SJCRH30 (cell line): ENCODE results near the gene ANKS1A. TPM values are rescaled to one million over a fixed set of nuclear protein-coding genes. Genes with fewer than 3 reads are reported as not detected.

ENCODE experiments used
- DNase-seq, 2 experiments: peaks; one replicate each; pipeline ENCODE4 v3.0.0-alpha.2; 2015 to 2020
- H3K27ac ChIP-seq: fragments of 250-450 bp; sonication (Bioruptor Pico); 2 replicates; pipeline ENCODE4 v1.5.1; 2020; ENCODE audit warnings: mild to moderate bottlenecking, moderate library complexity
- H3K27me3 ChIP-seq: fragments of 250-450 bp; sonication (Bioruptor Pico); 2 replicates; pipeline ENCODE4 v1.5.1; 2020; ENCODE audit warnings: mild to moderate bottlenecking, moderate library complexity
- H3K36me3 ChIP-seq: fragments of 250-450 bp; sonication (Bioruptor Pico); 2 replicates; pipeline ENCODE4 v1.5.1; 2020; ENCODE audit warnings: mild to moderate bottlenecking, moderate library complexity
- H3K4me1 ChIP-seq: fragments of 250-450 bp; sonication (Bioruptor Pico); 2 replicates; pipeline ENCODE4 v1.5.1; 2020; ENCODE audit warnings: mild to moderate bottlenecking, moderate library complexity
- H3K4me3 ChIP-seq: fragments of 250-450 bp; sonication (Bioruptor Pico); 2 replicates; pipeline ENCODE4 v1.5.1; 2020; ENCODE audit warnings: mild to moderate bottlenecking, moderate library complexity
- H3K9me3 ChIP-seq: fragments of 250-450 bp; sonication (Bioruptor Pico); replicated peaks from 2 replicates; pipeline ENCODE4 v1.5.1; 2020; ENCODE audit warnings: mild to moderate bottlenecking, moderate library complexity
- total RNA-seq: library from RNA; depleted of rRNA; stranded (reverse); fragments of >200 nt; shearing (Covaris generic); gene quantifications from 2 replicates; pipeline ENCODE4 v1.2.3, GENCODE V29; 2014

The ANKS1A gene
- total RNA-seq, 1 experiment from 2014 or later = 18.2 TPM

DNA sequence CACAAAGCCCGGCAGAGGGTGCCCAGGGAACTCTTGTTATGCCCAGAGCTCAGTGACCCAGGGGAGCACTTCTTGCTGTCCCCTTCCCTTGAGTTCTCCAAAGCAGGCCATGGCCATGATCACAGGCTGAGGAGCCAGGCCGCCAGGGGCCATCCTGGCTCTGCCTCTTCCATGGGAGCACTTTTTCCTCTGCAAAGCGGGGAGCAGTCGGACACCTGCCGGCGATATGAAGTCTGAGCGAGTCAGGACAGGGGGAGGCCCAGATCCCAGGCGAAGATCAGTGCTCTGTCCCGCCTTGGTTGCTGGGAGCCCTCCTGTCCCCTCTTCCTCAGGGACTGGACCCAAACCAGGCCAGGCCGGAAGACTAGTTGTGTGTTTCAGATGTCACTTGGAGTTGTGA, 184.2 kb downstream of the ANKS1A start:
- H3K36me3 ChIP-seq = peaks cover 11% of the 10 kb centered on the region

GRCh38 chr6:35073766-35074471, 184.9 kb downstream of the ANKS1A start:
- DNase-seq = no peak
- Histone ChIP-seq H3K36me3 (peaks cover 11% of the 10 kb centered on the region), H3K9me3 (no peaks in the 10 kb centered on the region), H3K27ac (no peak overlapping the region), H3K27me3 (no peaks in the 10 kb centered on the region), H3K4me3 (no peak overlapping the region), H3K4me1 (no peaks in the 10 kb centered on the region)

More for the DNA sequence above, 184.2 kb downstream of the ANKS1A start:
- Histone ChIP-seq H3K27me3 (no peaks in the 10 kb centered on the region), H3K4me1 (no peaks in the 10 kb centered on the region), H3K4me3 (no peak overlapping the region), H3K9me3 (no peaks in the 10 kb centered on the region), H3K27ac (no peak overlapping the region)
- no peak for DNase-seq

DNA sequence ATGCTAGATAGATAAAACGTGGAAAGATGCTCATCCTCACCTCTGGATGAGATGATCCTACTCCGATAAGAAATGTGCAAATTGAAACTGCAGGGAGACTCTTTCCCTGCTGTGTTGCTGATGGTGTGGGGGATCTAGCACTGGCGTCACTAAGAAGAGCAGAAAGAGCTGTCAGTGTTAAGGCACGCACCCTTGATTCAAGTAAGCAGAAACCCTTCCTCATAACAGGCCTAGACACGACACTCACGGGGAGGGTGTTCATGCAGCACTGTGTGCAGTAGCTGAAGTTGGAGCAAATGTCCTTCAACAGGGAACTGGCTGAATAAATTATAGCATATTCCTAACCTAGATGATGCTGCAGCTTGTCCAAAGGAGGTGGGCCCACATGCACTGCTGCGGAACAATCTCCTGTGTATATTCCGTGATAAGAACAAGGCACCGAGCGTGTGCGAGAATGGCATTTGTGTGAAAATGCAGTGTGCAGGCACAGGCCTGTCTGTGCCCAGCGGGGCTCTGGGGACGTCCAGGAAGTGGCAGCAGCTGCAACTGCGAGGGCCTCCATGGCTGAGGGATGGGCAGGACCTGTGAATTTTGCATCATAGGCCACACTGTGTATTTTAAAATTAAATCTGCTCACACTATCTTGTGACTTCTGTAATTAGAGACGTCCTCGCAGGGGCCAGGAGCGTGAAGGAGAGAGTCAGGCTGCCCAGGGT, 188.1 kb downstream of the ANKS1A start:
- peaks cover 15% of the 10 kb centered on the region for H3K36me3 ChIP-seq
- H3K9me3 ChIP-seq = no peaks in the 10 kb centered on the region
- no peak overlapping the region for H3K4me3 ChIP-seq
- H3K27me3 ChIP-seq = no peaks in the 10 kb centered on the region
- no peaks in the 10 kb centered on the region for H3K4me1 ChIP-seq
- no peak for DNase-seq
- no peak overlapping the region for H3K27ac ChIP-seq

DNA sequence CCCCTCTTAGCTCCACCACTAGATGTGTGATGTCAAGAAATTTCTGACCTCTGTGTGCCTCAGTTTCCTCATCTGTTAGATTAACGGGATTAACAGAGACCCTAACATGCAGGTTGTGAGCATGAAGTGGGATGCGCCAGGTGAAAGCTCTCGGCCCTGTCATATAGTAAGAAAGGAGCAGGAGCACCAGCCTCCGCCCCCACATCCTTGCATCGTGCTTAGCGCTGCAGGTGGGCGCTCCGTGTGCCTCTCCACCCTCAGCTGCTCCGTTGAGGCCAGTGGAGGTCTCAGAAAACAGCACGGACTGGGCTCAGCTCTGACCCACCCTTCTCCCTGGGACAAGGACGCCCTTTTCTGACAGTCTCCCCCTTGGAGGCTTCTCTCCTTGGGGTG, 188.7 kb downstream of the ANKS1A start:
- DNase-seq = no peak
- no peaks in the 10 kb centered on the region for H3K4me1 ChIP-seq
- no peak overlapping the region for H3K27ac ChIP-seq
- no peak overlapping the region for H3K4me3 ChIP-seq
- H3K9me3 ChIP-seq = no peaks in the 10 kb centered on the region
- H3K36me3 ChIP-seq = peaks cover 14% of the 10 kb centered on the region
- no peaks in the 10 kb centered on the region for H3K27me3 ChIP-seq

- no peak for DNase-seq
- Histone ChIP-seq H3K4me3 (no peak overlapping the region), H3K27me3 (no peaks in the 10 kb centered on the region), H3K9me3 (no peaks in the 10 kb centered on the region), H3K4me1 (no peaks in the 10 kb centered on the region), H3K36me3 (peaks cover 11% of the 10 kb centered on the region), H3K27ac (no peak overlapping the region)
These were observed 189.3 kb downstream of the ANKS1A start for GRCh38 chr6:35078226-35078850.

DNA sequence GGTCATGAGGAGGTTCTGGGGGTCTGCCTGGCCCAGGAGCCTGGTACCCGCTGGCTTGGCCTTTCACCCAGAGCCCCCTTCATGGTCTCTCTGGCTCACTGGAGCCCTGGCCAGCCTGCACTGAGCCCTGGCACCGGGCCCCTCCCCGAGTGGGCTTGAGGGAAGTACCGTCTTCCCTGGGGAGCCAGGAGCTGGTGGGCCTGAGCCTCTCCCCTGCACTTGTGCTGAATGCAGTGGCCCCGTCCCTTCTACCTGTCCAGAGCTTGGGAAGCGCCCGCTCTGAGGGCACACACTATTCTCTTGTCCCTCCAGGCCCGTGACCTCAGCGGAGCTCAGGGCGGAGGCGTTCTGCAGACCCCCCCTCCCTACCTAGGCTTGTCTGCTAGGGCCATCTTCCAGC, 189.8 kb downstream of the ANKS1A start:
- no peaks in the 10 kb centered on the region for H3K27me3 ChIP-seq
- no peaks in the 10 kb centered on the region for H3K4me1 ChIP-seq
- H3K9me3 ChIP-seq = no peaks in the 10 kb centered on the region
- no peak for DNase-seq
- H3K36me3 ChIP-seq = peaks cover 7% of the 10 kb centered on the region
- no peak overlapping the region for H3K4me3 ChIP-seq
- H3K27ac ChIP-seq = no peak overlapping the region

- H3K4me3 ChIP-seq = no peak overlapping the region
- no peaks in the 10 kb centered on the region for H3K27me3 ChIP-seq
- H3K27ac ChIP-seq = no peak overlapping the region
- no peak for DNase-seq
- H3K36me3 ChIP-seq = peaks cover 7% of the 10 kb centered on the region
- H3K4me1 ChIP-seq = no peaks in the 10 kb centered on the region
- no peaks in the 10 kb centered on the region for H3K9me3 ChIP-seq
These were observed 190.4 kb downstream of the ANKS1A start for GRCh38 chr6:35079311-35080000.

- H3K27ac ChIP-seq = no peak overlapping the region
- H3K4me3 ChIP-seq = no peak overlapping the region
- no peaks in the 10 kb centered on the region for H3K9me3 ChIP-seq
- H3K36me3 ChIP-seq = peaks cover 7% of the 10 kb centered on the region
- no peaks in the 10 kb centered on the region for H3K27me3 ChIP-seq
- no peaks in the 10 kb centered on the region for H3K4me1 ChIP-seq
- no peak for DNase-seq
These were observed 191.1 kb downstream of the ANKS1A start for GRCh38 chr6:35080016-35080680.

GRCh38 chr6:35080821-35081425, 191.9 kb downstream of the ANKS1A start:
- H3K27ac ChIP-seq = no peak overlapping the region
- no peaks in the 10 kb centered on the region for H3K9me3 ChIP-seq
- no peak for DNase-seq
- peaks cover 7% of the 10 kb centered on the region for H3K36me3 ChIP-seq
- no peak overlapping the region for H3K4me3 ChIP-seq
- H3K27me3 ChIP-seq = no peaks in the 10 kb centered on the region
- H3K4me1 ChIP-seq = no peaks in the 10 kb centered on the region

GRCh38 chr6:35081426-35081851, 192.4 kb downstream of the ANKS1A start:
- Histone ChIP-seq H3K27me3 (no peaks in the 10 kb centered on the region), H3K4me1 (no peaks in the 10 kb centered on the region), H3K27ac (no peak overlapping the region), H3K4me3 (no peak overlapping the region), H3K9me3 (no peaks in the 10 kb centered on the region), H3K36me3 (peaks cover 7% of the 10 kb centered on the region)
- no peak for DNase-seq

DNA sequence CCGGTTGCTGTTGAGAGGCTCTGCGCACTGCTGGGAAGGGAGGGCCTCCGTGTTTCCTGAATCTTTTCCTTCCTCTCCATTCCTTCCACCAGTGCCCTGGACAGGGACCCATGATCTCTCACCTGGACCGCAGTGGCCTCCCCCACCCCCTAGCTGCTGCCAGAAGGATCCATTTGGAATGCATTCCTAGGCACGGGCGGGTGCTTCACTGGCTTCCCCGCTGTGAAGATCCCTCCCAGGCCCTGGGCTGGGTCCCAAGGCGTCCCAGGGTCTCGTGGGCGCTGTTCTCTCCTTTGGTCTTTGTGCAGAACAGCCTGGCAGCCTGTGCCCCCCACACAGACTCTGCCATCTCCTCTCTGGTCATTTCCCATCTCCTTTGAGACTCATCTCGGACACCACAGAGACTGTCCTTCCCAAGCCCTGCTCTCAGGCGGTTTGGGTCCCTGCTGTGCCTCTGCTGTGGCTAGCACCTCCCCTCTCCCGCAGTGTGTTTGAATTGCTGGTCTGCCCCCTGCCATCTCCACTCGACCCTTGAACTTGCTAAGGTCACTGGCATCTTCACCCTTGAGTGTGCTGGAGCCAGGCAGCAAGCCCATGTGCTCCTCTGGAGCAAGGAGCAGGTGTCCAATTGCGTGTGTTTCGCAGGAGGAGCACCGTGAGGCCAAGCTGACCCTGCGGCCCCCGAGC, 193.1 kb downstream of the ANKS1A start:
- Histone ChIP-seq H3K27me3 (no peaks in the 10 kb centered on the region), H3K27ac (no peak overlapping the region), H3K4me1 (no peaks in the 10 kb centered on the region), H3K4me3 (no peak overlapping the region), H3K9me3 (no peaks in the 10 kb centered on the region), H3K36me3 (peaks cover 7% of the 10 kb centered on the region)
- DNase-seq = no peak

DNA sequence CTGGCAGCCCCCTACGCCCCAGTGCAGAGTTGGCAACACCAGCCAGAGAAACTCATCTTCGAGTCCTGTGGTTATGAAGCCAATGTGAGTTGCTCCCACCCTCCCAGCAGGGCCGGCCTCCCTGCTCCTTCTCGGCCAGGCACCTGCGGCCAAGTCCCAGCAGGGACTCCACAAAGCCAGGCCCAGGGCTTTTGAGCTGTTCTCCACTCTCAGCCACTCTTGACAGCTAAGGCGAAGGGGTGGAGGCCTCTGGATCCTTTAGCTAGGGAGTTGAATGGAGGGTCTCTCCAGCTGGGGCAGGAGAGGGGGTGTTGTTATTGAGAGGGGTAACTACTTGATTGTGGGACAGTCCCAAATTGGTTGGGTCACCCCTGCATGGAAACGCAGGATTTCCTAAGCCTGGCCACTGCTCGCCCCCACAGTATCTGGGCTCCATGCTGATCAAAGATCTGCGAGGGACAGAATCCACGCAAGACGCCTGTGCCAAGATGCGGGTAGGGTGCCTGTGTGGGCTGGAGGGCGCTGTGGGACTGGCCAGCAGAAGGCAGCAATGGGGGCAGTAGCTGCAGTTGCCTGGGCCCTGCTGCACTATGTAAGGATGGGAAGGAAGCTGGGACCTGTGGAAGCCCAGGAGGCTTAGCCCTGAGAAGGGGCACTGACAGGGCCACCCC, 193.8 kb downstream of the ANKS1A start:
- no peak overlapping the region for H3K4me3 ChIP-seq
- no peaks in the 10 kb centered on the region for H3K4me1 ChIP-seq
- no peaks in the 10 kb centered on the region for H3K27me3 ChIP-seq
- no peaks in the 10 kb centered on the region for H3K9me3 ChIP-seq
- DNase-seq = no peak
- peaks cover 11% of the 10 kb centered on the region for H3K36me3 ChIP-seq
- H3K27ac ChIP-seq = no peak overlapping the region

DNA sequence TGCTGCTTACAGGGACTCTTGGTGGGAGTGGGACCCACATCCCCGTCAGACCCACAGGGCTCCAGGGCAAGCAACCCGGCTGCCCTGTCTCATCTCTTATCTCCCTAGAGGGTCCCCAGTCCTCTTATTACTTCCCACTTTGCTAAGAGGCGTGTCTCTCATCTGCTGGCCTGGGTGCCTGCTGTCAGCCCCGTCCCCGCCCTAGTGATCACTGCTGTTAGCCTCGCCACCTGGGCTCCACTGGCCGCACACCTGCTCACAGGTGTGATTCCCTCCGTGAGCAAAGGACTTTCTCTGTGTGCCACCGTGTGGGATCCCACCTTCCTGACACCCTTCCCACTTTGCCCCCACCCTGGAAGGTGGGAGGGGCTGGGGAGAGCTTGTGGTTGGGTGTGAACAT, 194.5 kb downstream of the ANKS1A start:
- Histone ChIP-seq H3K4me3 (no peak overlapping the region), H3K36me3 (peaks cover 12% of the 10 kb centered on the region)
- no peak for DNase-seq

More for the DNA sequence above, 194.5 kb downstream of the ANKS1A start:
- Histone ChIP-seq H3K9me3 (no peaks in the 10 kb centered on the region), H3K27me3 (no peaks in the 10 kb centered on the region), H3K27ac (no peak overlapping the region), H3K4me1 (no peaks in the 10 kb centered on the region)
